ENCODE data around the gene CSGALNACT2.

The CSGALNACT2 gene

GRCh38 chr10:43233601-43234430 is 95.6 kb downstream of the CSGALNACT2 start:
- DNase-seq: no peak
- TF ChIP-seq GATA1 (IDR thresholded peaks at IDR 0.05; ENCODE audit: low read depth, low read length) (no peak), POLR2A (IDR thresholded peaks at IDR 0.05; ENCODE audit: low read length) (no peak)

- no peak for DNase-seq
These were observed 96.3 kb downstream of the CSGALNACT2 start for GRCh38 chr10:43234471-43235041.

More at GRCh38 chr10:43234471-43235041, 96.3 kb downstream of the CSGALNACT2 start:
- no peak for TF ChIP-seq GATA1 (IDR thresholded peaks at IDR 0.05; ENCODE audit: low read depth, low read length)
- no peak for TF ChIP-seq POLR2A (IDR thresholded peaks at IDR 0.05; ENCODE audit: low read length)

Data from erythroblast (primary cell).